Thoracic aorta (tissue), 2 donors: ENCODE data around the gene ABTB1. TPM values are rescaled to one million over a fixed set of nuclear protein-coding genes. Genes with fewer than 3 reads are reported as not detected.

Experiments
- ATAC-seq: fragments of 150-250 bp; one replicate; pipeline ENCODE4 v1.8.0; 2017; ENCODE audit warnings: low read depth; ENCODE audit not compliant: insufficient number of reproducible peaks, low FRiP score
- DNase-seq: peaks from one replicate; pipeline ENCODE4 v3.0.0-alpha.2; 2020; ENCODE audit warnings: low spot score
- H3K27ac ChIP-seq, 2 donors: fragments of 200-600 bp; sonication (generic); 1 replicate in 1 of 2; 2 replicates in 1 of 2; pipeline ENCODE4 v1.5.1; 2016; ENCODE audit warnings: mild to moderate bottlenecking in 2 of 2, moderate library complexity in 2 of 2
- H3K27me3 ChIP-seq: fragments of 200-600 bp; sonication (generic); replicated peaks from 2 replicates; pipeline ENCODE4 v1.6.0; 2016; ENCODE audit warnings: mild to moderate bottlenecking; ENCODE audit not compliant: insufficient read depth
- H3K36me3 ChIP-seq: fragments of 200-600 bp; sonication (generic); one replicate; pipeline ENCODE4 v1.5.1; 2016
- H3K4me1 ChIP-seq, 2 donors: fragments of 200-600 bp; sonication (generic); 1 replicate in 1 of 2; 2 replicates in 1 of 2; pipeline versions ENCODE4 v1.5.1 to v1.6.0; 2016; ENCODE audit warnings: low read depth in 2 of 2, mild to moderate bottlenecking in 1 of 2; ENCODE audit not compliant: control insufficient read depth in 1 of 2
- H3K4me3 ChIP-seq: fragments of 200-600 bp; sonication (generic); 2 replicates; pipeline ENCODE4 v1.5.1; 2016; ENCODE audit warnings: mild to moderate bottlenecking
- H3K9me3 ChIP-seq: fragments of 200-600 bp; sonication (generic); 2 replicates; pipeline ENCODE4 v1.5.1; 2016
- total RNA-seq, 2 donors: library from RNA; depleted of rRNA; stranded (reverse); fragments of >200 nt; gene quantifications; one replicate each; pipeline versions ENCODE4 v1.1.0 to v1.2.3, GENCODE V29; 2016
- TF ChIP-seq, protein P1 (sequence below): fragments of 200-600 bp; sonication (generic); IDR thresholded peaks from one replicate; pipeline ENCODE4 v1.5.1; 2019; ENCODE audit warnings: antibody characterized with exemption

Gene ABTB1
- total RNA-seq, 2 donors from 2014 or later = 71.7 to 78.7 TPM

DNA sequence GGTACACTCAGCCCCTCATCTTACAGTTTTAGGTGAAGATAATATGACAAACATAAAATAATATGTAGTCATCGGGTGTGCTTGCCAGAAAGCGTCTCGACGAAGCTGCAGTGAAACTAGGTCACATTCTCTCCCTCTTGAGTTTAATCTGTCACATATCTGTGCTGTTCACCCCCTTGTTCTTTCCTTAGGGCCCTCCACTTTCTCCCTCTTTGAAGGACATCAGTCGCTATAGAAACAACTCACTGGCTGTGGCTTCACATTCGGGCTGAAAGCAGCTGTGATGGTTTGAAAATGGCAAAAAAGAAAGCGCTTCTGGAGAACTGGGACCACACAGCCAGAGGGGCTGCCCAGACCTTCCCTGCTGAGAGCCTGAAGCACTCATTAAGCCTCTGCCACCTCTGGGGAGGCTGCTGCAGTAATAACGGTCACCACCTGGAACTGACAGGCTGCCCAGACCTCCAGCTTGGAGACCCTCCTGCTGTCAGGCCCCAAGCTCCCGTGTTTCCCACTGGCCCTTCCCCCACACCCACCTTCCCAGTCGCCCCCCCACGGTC lies 50.3 kb downstream of the ABTB1 start:
- Histone ChIP-seq H3K27ac (no peak overlapping the region), H3K9me3 (no peaks in the 10 kb centered on the region), H3K4me1 (peaks cover 0 to 17% of the 10 kb centered on the region in 2 donors), H3K27me3 (no peaks in the 10 kb centered on the region), H3K36me3 (peaks cover 11% of the 10 kb centered on the region), H3K4me3 (no peak overlapping the region)
- TF ChIP-seq, protein P1, sequence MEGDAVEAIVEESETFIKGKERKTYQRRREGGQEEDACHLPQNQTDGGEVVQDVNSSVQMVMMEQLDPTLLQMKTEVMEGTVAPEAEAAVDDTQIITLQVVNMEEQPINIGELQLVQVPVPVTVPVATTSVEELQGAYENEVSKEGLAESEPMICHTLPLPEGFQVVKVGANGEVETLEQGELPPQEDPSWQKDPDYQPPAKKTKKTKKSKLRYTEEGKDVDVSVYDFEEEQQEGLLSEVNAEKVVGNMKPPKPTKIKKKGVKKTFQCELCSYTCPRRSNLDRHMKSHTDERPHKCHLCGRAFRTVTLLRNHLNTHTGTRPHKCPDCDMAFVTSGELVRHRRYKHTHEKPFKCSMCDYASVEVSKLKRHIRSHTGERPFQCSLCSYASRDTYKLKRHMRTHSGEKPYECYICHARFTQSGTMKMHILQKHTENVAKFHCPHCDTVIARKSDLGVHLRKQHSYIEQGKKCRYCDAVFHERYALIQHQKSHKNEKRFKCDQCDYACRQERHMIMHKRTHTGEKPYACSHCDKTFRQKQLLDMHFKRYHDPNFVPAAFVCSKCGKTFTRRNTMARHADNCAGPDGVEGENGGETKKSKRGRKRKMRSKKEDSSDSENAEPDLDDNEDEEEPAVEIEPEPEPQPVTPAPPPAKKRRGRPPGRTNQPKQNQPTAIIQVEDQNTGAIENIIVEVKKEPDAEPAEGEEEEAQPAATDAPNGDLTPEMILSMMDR = no peak
- ATAC-seq (no peak), DNase-seq (no peak)

DNA sequence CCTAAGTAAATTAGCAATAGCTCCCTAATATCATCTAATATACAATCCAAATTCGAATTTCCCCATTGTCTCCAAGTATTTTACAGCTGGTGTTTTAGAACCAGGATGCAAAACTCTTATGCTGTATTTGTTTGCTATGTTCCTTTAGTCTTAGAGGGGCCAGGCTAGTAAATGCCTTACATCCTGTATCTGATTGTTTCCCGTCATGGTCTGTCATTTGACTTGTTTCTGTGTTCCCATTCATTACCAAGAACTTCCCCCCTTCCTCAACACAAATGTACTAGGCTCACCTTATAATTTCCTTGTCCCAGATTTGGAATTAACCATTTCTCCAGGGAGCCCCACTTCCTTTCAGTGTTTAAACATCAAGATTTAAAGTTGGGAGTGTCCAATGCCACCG lies 54.1 kb downstream of the ABTB1 start:
- TF ChIP-seq, protein P1 = no peak
- Histone ChIP-seq H3K27ac (no peak overlapping the region), H3K27me3 (no peaks in the 10 kb centered on the region), H3K9me3 (no peaks in the 10 kb centered on the region), H3K4me1 (peaks cover 0 to 31% of the 10 kb centered on the region in 2 donors), H3K36me3 (no peaks in the 10 kb centered on the region), H3K4me3 (no peak overlapping the region)
- DNase-seq (no peak), ATAC-seq (no peak)

DNA sequence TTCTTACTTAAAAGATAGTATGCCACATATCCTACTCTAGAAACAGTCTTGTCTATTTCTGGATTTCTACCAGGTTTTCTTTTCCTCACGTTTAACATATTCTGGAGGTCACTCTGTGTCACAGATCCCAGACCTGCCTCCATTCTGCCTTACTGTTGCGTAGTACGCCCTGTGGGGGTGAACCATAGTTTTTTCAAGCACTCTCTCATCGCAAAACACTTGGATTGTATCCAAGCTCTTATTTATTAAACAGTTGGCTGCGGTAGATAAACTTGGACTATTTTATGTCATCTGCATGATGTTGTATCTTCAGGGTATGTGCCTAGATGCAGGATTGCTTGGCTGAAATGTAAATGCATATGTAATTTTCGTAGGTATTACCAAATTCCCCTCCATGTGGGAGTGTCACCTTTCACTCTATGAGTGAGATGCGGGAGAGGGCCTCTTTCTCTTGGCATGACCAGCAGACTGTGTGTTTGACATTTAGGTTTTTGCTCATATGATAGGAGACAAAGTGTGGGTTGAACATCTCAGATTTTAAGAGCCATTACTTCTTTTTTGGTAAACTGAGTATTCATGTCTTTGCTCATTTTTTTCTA lies 55.8 kb downstream of the ABTB1 start:
- DNase-seq = no peak
- no peak overlapping the region for H3K4me3 ChIP-seq
- H3K27ac ChIP-seq = no peak overlapping the region
- H3K36me3 ChIP-seq = no peaks in the 10 kb centered on the region
- TF ChIP-seq, protein P1 = no peak
- H3K27me3 ChIP-seq = no peaks in the 10 kb centered on the region
- H3K4me1 ChIP-seq = peaks cover 0 to 30% of the 10 kb centered on the region in 2 donors
- ATAC-seq = no peak
- no peaks in the 10 kb centered on the region for H3K9me3 ChIP-seq

DNA sequence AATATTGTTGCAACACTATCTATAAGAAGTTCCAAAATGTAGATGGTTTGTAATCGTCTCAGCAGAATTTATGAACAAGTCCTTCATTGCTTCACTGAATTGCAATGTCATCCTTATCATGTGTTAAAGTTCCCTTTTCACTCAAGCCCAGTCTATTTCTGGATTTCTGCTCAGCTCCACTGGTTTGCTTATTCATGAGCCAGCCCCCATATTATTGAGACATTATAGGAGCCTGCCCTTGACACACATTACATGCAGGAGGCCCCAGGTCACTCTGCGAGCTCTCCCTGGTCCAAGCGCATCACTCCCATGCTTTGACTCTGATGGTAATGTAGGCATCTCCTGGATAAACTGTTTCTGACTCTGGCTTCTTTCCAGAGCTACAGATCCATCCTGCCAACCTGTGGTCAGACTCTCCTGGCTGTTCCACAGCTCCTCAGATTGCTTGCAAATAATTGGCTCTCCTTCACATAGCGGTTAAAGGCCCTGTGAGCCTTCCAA lies 56.9 kb downstream of the ABTB1 start:
- Histone ChIP-seq H3K9me3 (no peaks in the 10 kb centered on the region), H3K27ac (no peak overlapping the region), H3K27me3 (no peaks in the 10 kb centered on the region), H3K4me3 (no peak overlapping the region), H3K36me3 (no peaks in the 10 kb centered on the region), H3K4me1 (peaks cover 6 to 38% of the 10 kb centered on the region in 2 donors)
- TF ChIP-seq, protein P1 = no peak
- no peak for ATAC-seq
- DNase-seq = no peak

DNA sequence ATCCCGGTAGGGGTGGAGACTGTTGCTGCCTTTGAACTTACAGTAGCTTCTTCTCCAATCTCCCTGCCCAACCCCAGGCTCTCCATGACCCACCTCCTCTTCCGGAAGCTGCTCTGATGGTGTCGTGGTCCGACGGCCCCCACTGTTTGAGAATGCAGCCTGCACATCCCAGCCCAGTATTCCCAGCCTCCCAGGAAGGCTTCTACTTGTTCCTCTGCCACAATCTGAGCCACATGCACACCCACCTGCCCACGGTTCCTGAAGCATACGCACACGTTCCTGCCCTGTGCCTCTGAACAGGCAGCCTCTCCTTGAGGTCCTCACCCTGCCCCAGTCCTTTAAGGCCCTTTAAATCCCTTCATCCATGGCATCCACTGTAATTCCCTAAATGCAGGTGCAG lies 57.4 kb downstream of the ABTB1 start:
- H3K27me3 ChIP-seq = no peaks in the 10 kb centered on the region
- no peaks in the 10 kb centered on the region for H3K36me3 ChIP-seq
- ATAC-seq = no peak
- H3K4me1 ChIP-seq = peaks cover 12 to 44% of the 10 kb centered on the region in 2 donors
- TF ChIP-seq, protein P1 = no peak
- no peaks in the 10 kb centered on the region for H3K9me3 ChIP-seq
- no peak for DNase-seq
- H3K27ac ChIP-seq = no peak overlapping the region
- no peak overlapping the region for H3K4me3 ChIP-seq

Other genes starting within 250 kb of the ABTB1 start
- 10 to 100 TPM; 32.0 to 37.8 TPM for gene TPRA1, start 82.2 kb upstream of the ABTB1 start, total RNA-seq
- gene MCM2, start 74.5 kb upstream of the ABTB1 start, total RNA-seq = 1 to 10 TPM; 4.5 to 5.4 TPM
- gene PODXL2, start 43.8 kb upstream of the ABTB1 start, total RNA-seq = 1 to 10 TPM; 2.8 to 7.8 TPM
- 10 to 100 TPM; 57.6 to 71.8 TPM for gene MGLL, start 149.6 kb downstream of the ABTB1 start, total RNA-seq
- 10 to 100 TPM; 14.5 TPM for gene KBTBD12, start 242.3 kb downstream of the ABTB1 start, total RNA-seq